ENCODE measurements around the gene RSPRY1. TPM values are rescaled to one million over a fixed set of nuclear protein-coding genes. Genes with fewer than 3 reads are reported as not detected.
"Not testable (repeated sequence)": the region's sequence is repeated elsewhere in the genome, so short reads cannot be mapped to it uniquely, and the experiment has no call there.

RSPRY1 gene
- total RNA-seq, 1 donor from 2014 or later, result 34.8 TPM

- intact Hi-C loops (cut with micrococcal nuclease), result no loop called here
Measured at GRCh38 chr16:57252148-57252721, 66.1 kb downstream of the RSPRY1 start.

- intact Hi-C loops (cut with micrococcal nuclease), result no loop called here
Measured at GRCh38 chr16:57253466-57253865, 67.3 kb downstream of the RSPRY1 start.

- intact Hi-C loops (cut with micrococcal nuclease), result no loop called here
Measured at GRCh38 chr16:57255686-57256415, 69.7 kb downstream of the RSPRY1 start.

GRCh38 chr16:57256601-57257395, 70.7 kb downstream of the RSPRY1 start:
- intact Hi-C loops (cut with micrococcal nuclease), result no loop called here

- intact Hi-C loops (cut with micrococcal nuclease), result no loop called here
Measured at GRCh38 chr16:57257455-57258070, 71.4 kb downstream of the RSPRY1 start.

GRCh38 chr16:57258226-57258909, 72.2 kb downstream of the RSPRY1 start:
- intact Hi-C loops (cut with micrococcal nuclease), result no loop called here

- intact Hi-C loops (cut with micrococcal nuclease), result no loop called here
Measured at GRCh38 chr16:57258910-57259475, 72.9 kb downstream of the RSPRY1 start.

GRCh38 chr16:57260294-57260929, 74.3 kb downstream of the RSPRY1 start:
- intact Hi-C loops (cut with micrococcal nuclease), result no loop called here

- intact Hi-C loops (cut with micrococcal nuclease), result no loop called here
Measured at GRCh38 chr16:57261806-57262205, 75.7 kb downstream of the RSPRY1 start.

- intact Hi-C loops (cut with micrococcal nuclease), result no loop called here
Measured at GRCh38 chr16:57262841-57263540, 76.9 kb downstream of the RSPRY1 start.

GRCh38 chr16:57263541-57264351, 77.6 kb downstream of the RSPRY1 start:
- intact Hi-C loops (cut with micrococcal nuclease), result no loop called here

GRCh38 chr16:57264381-57264780, 78.3 kb downstream of the RSPRY1 start:
- intact Hi-C loops (cut with micrococcal nuclease), result no loop called here

GRCh38 chr16:57264950-57265371, 78.8 kb downstream of the RSPRY1 start:
- intact Hi-C loops (cut with micrococcal nuclease), result no loop called here

GRCh38 chr16:57265850-57266530, 79.9 kb downstream of the RSPRY1 start:
- intact Hi-C loops (cut with micrococcal nuclease), result no loop called here

- intact Hi-C loops (cut with micrococcal nuclease), result no loop called here
Measured at GRCh38 chr16:57266531-57267260, 80.6 kb downstream of the RSPRY1 start.

GRCh38 chr16:57267343-57267742, 81.2 kb downstream of the RSPRY1 start:
- intact Hi-C loops (cut with micrococcal nuclease), result not testable (repeated sequence)

All from T-helper 2 cell treated with Interferon-gamma antibody and Interleukin-4, amounts not matched to agents 100 ng/mL and 5 ng/mL, for 36 hours (primary cell).